ENCODE measurements around the gene UBE2D2.

DNA sequence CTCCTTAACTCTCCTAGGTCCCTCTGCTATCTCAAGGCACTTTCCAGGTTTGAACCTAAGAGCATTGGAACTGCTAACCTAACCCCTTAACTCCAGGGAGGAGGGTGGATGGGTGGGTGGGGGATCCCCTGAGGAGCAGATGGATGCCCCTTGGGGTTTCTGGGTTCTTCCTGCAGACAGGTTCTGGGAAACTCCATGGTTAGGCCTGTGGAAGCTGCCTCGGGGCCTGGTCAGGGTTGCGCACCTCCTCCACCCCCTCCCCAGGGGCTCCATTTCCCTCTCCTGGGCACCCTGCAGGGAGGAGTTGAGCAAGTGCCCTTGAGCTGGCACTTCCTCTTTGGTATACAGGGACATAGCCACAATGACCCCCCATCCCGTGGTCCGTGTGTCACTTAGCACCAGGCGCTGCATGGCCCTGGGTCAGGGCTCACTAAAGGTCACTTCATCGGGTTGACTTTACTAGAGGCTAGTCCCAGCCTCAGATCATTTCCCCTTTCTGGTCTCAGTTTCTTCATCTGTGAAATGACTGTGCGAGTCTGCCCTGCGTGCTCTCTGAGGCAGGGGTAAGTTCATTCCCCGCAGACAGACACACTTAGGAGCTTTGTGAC, 103.1 kb downstream of the UBE2D2 start:
- TF ChIP-seq, protein P1, sequence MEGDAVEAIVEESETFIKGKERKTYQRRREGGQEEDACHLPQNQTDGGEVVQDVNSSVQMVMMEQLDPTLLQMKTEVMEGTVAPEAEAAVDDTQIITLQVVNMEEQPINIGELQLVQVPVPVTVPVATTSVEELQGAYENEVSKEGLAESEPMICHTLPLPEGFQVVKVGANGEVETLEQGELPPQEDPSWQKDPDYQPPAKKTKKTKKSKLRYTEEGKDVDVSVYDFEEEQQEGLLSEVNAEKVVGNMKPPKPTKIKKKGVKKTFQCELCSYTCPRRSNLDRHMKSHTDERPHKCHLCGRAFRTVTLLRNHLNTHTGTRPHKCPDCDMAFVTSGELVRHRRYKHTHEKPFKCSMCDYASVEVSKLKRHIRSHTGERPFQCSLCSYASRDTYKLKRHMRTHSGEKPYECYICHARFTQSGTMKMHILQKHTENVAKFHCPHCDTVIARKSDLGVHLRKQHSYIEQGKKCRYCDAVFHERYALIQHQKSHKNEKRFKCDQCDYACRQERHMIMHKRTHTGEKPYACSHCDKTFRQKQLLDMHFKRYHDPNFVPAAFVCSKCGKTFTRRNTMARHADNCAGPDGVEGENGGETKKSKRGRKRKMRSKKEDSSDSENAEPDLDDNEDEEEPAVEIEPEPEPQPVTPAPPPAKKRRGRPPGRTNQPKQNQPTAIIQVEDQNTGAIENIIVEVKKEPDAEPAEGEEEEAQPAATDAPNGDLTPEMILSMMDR (conservative IDR thresholded peaks at IDR 0.05; ENCODE audit: low read length): no peak
- no peak for TF ChIP-seq EZH2phosphoT487 (IDR thresholded peaks at IDR 0.05; ENCODE audit: borderline replicate concordance, low read depth, low read length)
